Measurements from ENCODE around the gene ERG28.

DNA sequence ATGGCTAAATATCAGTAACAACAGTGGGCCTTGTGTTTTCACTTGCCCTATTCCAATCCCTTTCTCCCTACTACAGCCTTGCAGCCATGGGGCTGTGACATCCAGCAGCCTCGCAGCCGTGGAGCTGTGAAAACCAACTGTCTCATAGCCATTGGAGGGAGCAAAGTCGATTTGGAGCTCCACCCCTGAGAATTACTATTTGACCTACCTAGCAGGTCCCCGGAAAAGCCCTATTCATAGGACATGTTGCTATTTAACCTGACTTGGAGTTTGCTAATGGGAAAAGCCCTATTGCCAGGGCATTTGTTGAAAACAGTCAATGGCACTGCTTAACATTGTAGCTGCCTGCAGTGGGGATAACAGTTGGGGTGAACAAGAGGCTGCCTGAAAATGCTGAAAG, 33.3 kb downstream of the ERG28 start:
- TF ChIP-seq, protein P1, sequence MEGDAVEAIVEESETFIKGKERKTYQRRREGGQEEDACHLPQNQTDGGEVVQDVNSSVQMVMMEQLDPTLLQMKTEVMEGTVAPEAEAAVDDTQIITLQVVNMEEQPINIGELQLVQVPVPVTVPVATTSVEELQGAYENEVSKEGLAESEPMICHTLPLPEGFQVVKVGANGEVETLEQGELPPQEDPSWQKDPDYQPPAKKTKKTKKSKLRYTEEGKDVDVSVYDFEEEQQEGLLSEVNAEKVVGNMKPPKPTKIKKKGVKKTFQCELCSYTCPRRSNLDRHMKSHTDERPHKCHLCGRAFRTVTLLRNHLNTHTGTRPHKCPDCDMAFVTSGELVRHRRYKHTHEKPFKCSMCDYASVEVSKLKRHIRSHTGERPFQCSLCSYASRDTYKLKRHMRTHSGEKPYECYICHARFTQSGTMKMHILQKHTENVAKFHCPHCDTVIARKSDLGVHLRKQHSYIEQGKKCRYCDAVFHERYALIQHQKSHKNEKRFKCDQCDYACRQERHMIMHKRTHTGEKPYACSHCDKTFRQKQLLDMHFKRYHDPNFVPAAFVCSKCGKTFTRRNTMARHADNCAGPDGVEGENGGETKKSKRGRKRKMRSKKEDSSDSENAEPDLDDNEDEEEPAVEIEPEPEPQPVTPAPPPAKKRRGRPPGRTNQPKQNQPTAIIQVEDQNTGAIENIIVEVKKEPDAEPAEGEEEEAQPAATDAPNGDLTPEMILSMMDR (IDR thresholded peaks at IDR 0.05; ENCODE audit: low read length): no peak
- no peak for TF ChIP-seq EZH2 (optimal IDR thresholded peaks at IDR 0.05; ENCODE audit: low read depth, low read length)
